Skeletal muscle satellite cell (primary cell): ENCODE results near the gene LMF1.

ENCODE experiments used
- H3K27me3 ChIP-seq: 2 replicates; pipeline ENCODE4 v1.7.0; 2013; ENCODE audit warnings: low read length; ENCODE audit not compliant: control insufficient read depth, insufficient read depth
- H3K36me3 ChIP-seq: 2 replicates; pipeline ENCODE4 v1.7.0; 2013; ENCODE audit warnings: mild to moderate bottlenecking, control low read depth, low read length; ENCODE audit not compliant: insufficient read depth
- H3K4me1 ChIP-seq: 2 replicates; pipeline ENCODE4 v1.7.0; 2013; ENCODE audit warnings: low read length; ENCODE audit not compliant: control insufficient read depth, insufficient read depth
- H3K4me2 ChIP-seq: 2 replicates; pipeline ENCODE4 v1.7.0; 2013; ENCODE audit warnings: mild to moderate bottlenecking, low read length
- H3K4me3 ChIP-seq: 2 replicates; pipeline ENCODE4 v1.7.0; 2013; ENCODE audit warnings: low read length
- H3K9ac ChIP-seq: 2 replicates; pipeline ENCODE4 v1.7.0; 2013; ENCODE audit warnings: mild to moderate bottlenecking, low read depth, low read length, moderate library complexity
- H3K9me3 ChIP-seq: replicated peaks from 2 replicates; pipeline ENCODE4 v1.7.0; 2013; ENCODE audit warnings: mild to moderate bottlenecking, control low read depth, low read length

The LMF1 gene

DNA sequence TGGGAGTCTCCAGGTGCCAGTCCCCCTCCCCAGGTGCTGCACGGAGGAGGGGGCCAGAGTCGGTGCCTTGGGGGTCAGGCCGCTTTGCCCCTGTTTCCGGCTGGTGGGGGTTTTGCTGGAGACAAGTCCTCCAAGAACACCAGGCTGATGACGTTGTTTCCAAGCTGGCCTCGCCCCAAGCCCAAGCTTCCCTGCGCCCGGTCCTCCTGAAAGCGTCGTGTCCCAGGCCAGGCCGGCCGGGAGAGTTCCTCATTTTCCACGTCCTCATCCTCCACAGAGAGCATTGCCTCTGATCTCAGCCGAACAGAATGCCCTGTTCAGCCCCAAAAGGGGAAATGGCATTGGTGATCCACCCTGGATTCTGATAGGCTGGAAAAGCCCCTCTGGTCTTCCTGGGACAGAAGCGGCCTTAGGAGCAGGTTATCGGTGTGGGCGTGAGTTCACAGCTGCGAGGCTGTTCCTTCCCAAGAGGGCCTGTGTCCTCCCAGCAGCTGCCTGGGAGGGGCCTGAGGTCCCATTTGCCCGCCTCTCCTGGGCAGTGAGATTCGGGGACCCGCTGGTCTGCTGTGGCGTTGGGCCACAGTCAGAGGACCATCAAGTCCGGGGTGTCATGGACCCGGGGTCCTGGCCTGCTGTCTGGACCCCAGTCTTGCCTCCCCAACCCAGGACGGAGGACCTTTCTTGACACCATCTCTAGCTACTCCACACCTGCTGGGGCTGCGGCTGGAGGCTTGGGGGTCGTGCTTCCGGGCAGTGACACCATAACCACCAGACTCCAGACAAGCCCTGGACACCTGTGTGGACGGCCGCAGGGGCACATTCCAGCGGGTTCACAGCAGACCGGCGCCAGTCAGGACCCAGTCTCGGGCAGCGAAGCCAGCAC lies 17.9 kb upstream of the LMF1 start:
- peaks cover 8% of the 10 kb centered on the region for H3K4me1 ChIP-seq
- no peak overlapping the region for H3K9ac ChIP-seq
- H3K4me3 ChIP-seq, result no peak overlapping the region
- H3K36me3 ChIP-seq, result no peaks in the 10 kb centered on the region
- H3K9me3 ChIP-seq, result no peaks in the 10 kb centered on the region
- H3K4me2 ChIP-seq, result no peak overlapping the region
- peaks cover 73% of the 10 kb centered on the region for H3K27me3 ChIP-seq

GRCh38 chr16:987906-988305 lies 17.1 kb upstream of the LMF1 start:
- Histone ChIP-seq H3K9ac (no peak overlapping the region), H3K4me3 (no peak overlapping the region), H3K9me3 (no peaks in the 10 kb centered on the region), H3K36me3 (no peaks in the 10 kb centered on the region), H3K4me2 (no peak overlapping the region), H3K4me1 (peaks cover 8% of the 10 kb centered on the region), H3K27me3 (peaks cover 80% of the 10 kb centered on the region)

DNA sequence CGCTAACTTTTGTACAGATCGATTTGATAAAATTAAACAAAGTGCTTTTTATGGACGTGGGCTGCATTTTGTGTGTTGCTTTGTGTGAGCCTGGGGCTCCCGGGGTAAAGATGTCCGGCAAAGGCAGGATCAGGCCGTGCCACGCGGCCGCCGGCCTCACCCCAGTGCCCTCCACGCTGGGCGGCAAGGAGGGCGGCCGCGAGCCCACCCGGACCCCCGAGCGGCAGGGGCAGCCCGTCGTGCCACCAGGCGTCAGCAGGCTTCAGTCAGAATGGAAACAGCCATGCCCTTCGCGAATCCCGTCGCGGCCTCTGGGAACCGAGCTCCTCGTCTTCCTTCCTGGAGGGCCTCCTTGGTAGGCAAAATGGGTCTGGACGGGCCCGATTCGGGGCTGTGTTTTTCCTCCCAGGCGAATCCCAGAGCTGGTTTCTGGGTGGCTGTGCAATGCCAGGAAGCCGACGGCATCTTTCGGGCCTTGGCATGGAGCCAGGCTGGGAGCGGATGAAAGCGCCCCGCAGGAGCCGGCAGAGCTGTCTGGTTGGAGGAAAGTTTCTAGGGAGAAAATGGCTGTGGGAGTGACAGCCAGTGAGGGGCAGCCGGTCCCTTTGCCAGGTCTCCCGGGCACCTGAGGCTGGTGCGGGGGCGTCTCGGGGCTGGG lies 16.3 kb upstream of the LMF1 start:
- peaks cover 8% of the 10 kb centered on the region for H3K4me1 ChIP-seq
- no peak overlapping the region for H3K9ac ChIP-seq
- peaks cover 86% of the 10 kb centered on the region for H3K27me3 ChIP-seq

GRCh38 chr16:986411-986810 lies 15.6 kb upstream of the LMF1 start:
- H3K9me3 ChIP-seq, result no peaks in the 10 kb centered on the region
- H3K36me3 ChIP-seq, result no peaks in the 10 kb centered on the region
- H3K27me3 ChIP-seq, result peaks cover 84% of the 10 kb centered on the region
- H3K4me3 ChIP-seq, result no peak overlapping the region
- peaks cover 8% of the 10 kb centered on the region for H3K4me1 ChIP-seq
- H3K4me2 ChIP-seq, result no peak overlapping the region
- H3K9ac ChIP-seq, result no peak overlapping the region

More for the DNA sequence above, 16.3 kb upstream of the LMF1 start:
- H3K4me2 ChIP-seq, result no peak overlapping the region
- no peaks in the 10 kb centered on the region for H3K9me3 ChIP-seq
- H3K36me3 ChIP-seq, result no peaks in the 10 kb centered on the region
- H3K4me3 ChIP-seq, result no peak overlapping the region

DNA sequence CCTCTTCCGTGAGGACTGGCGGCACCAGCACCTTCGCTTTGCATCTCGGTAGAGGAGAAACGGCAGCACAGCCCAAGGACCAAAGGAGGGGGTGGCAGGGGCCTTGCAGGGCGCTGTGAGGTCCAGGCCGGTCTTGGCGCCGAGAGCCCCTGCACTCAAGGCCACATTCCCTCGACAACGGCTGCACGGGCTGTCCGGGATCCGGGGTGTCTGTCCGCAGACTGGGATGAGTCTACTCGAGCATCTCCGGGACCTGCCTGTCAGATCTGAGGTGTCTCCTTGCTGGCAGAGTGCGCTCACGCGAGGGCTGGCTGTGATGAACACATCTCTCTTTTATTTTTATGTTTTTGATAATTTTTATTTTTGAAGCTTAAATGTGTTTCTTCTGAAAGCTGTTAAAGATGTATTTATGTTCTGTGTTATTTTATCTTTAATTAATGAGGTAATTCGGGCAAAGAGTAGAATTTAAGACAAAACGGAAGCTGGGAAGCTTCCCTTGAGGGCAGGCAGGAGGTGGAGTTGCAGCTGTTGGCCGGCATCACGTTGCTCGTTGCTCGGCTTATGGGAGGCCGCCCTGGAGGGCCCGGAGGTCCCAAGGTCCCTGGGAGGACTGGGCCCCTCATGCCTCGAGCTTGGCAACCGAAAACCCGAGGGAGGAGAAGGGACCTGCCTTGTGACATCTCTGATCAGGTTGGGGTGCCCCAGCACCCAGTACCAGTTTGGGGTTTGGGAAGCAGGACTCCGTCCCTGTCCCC lies 15.0 kb upstream of the LMF1 start:
- Histone ChIP-seq H3K4me3 (no peak overlapping the region), H3K27me3 (peaks cover 82% of the 10 kb centered on the region)

GRCh38 chr16:984736-985636 lies 14.2 kb upstream of the LMF1 start:
- Histone ChIP-seq H3K9ac (no peak overlapping the region), H3K27me3 (peaks cover 80% of the 10 kb centered on the region)

More for the DNA sequence above, 15.0 kb upstream of the LMF1 start:
- Histone ChIP-seq H3K4me1 (peaks cover 5% of the 10 kb centered on the region), H3K9ac (no peak overlapping the region), H3K9me3 (no peaks in the 10 kb centered on the region), H3K36me3 (no peaks in the 10 kb centered on the region), H3K4me2 (no peak overlapping the region)

GRCh38 chr16:984121-984694 lies 13.4 kb upstream of the LMF1 start:
- Histone ChIP-seq H3K9ac (no peak overlapping the region), H3K36me3 (no peaks in the 10 kb centered on the region), H3K9me3 (no peaks in the 10 kb centered on the region), H3K4me2 (no peak overlapping the region), H3K4me1 (peaks cover 5% of the 10 kb centered on the region), H3K27me3 (peaks cover 79% of the 10 kb centered on the region), H3K4me3 (no peak overlapping the region)

More at GRCh38 chr16:984736-985636, 14.2 kb upstream of the LMF1 start:
- Histone ChIP-seq H3K4me2 (no peak overlapping the region), H3K4me3 (no peak overlapping the region), H3K36me3 (no peaks in the 10 kb centered on the region), H3K9me3 (no peaks in the 10 kb centered on the region), H3K4me1 (peaks cover 5% of the 10 kb centered on the region)

- H3K27me3 ChIP-seq, result peaks cover 70% of the 10 kb centered on the region
- H3K4me2 ChIP-seq, result peak overlapping the region; percentile 63
- H3K9ac ChIP-seq, result no peak overlapping the region
- H3K4me3 ChIP-seq, result no peak overlapping the region
- no peaks in the 10 kb centered on the region for H3K36me3 ChIP-seq
- no peaks in the 10 kb centered on the region for H3K9me3 ChIP-seq
- no peaks in the 10 kb centered on the region for H3K4me1 ChIP-seq
Measured at GRCh38 chr16:983044-984030, 12.6 kb upstream of the LMF1 start.

GRCh38 chr16:982145-983043 lies 11.6 kb upstream of the LMF1 start:
- H3K9me3 ChIP-seq, result no peaks in the 10 kb centered on the region
- H3K4me2 ChIP-seq, result peak overlapping the region; percentile 63
- no peak overlapping the region for H3K9ac ChIP-seq
- no peaks in the 10 kb centered on the region for H3K36me3 ChIP-seq
- H3K4me1 ChIP-seq, result peaks cover 4% of the 10 kb centered on the region
- peaks cover 61% of the 10 kb centered on the region for H3K27me3 ChIP-seq
- peak overlapping the region; percentile 42 for H3K4me3 ChIP-seq
